Common myeloid progenitor, CD34-positive (primary cell): Measurements from ENCODE around the gene COL27A1.

Source experiments
- CTCF ChIA-PET: fragments of 350-600 bp; sonication (Branson Sonifier 250); formaldehyde crosslinking; loops from one replicate; lab custom pipeline; 2021; ENCODE audit warnings: antibody characterized with exemption; lab: Charles Lee
- POLR2A ChIA-PET: fragments of 350-600 bp; sonication (Branson Sonifier 250); formaldehyde crosslinking; loops from one replicate; lab custom pipeline; 2021; ENCODE audit warnings: antibody characterized with exemption; lab: Charles Lee
- DNase-seq, 3 donors: peaks; one replicate each; pipeline versions ENCODE4 v3.0.0 to v3.0.0-alpha.2; 2013
- H3K27ac ChIP-seq, 2 experiments: 1 replicate in 1 of 2; 2 replicates in 1 of 2; pipeline ENCODE4 v1.7.0; 2013; ENCODE audit warnings: inconsistent platforms in 2 of 2, low read length in 2 of 2, mild to moderate bottlenecking in 2 of 2, low read depth in 1 of 2, moderate library complexity in 1 of 2; ENCODE audit not compliant: severe bottlenecking in 2 of 2, insufficient read depth in 1 of 2, poor library complexity in 1 of 2
- H3K27me3 ChIP-seq, 5 experiments: replicated peaks in 2 of 5; 1 replicate in 3 of 5; 2 replicates in 2 of 5; pipeline versions ENCODE4 v1.6.1 to v1.7.0; 2013; ENCODE audit warnings: low read length in 4 of 5, mild to moderate bottlenecking in 2 of 5, moderate library complexity in 2 of 5, inconsistent platforms in 1 of 5; ENCODE audit not compliant: insufficient read depth in 5 of 5, control insufficient read depth in 4 of 5
- H3K36me3 ChIP-seq, 4 experiments: 1 replicate in 2 of 4; 2 replicates in 2 of 4; pipeline versions ENCODE4 v1.6.1 to v1.7.0; 2013; ENCODE audit warnings: low read length in 3 of 4, control low read depth in 1 of 4, mild to moderate bottlenecking in 1 of 4; ENCODE audit not compliant: control insufficient read depth in 4 of 4, insufficient read depth in 4 of 4
- H3K4me1 ChIP-seq, 4 experiments: 1 replicate in 3 of 4; 2 replicates in 1 of 4; pipeline versions ENCODE4 v1.6.1 to v1.7.1; 2013; ENCODE audit warnings: low read length in 3 of 4, mild to moderate bottlenecking in 3 of 4, control low read depth in 1 of 4, inconsistent platforms in 1 of 4, moderate library complexity in 1 of 4; ENCODE audit not compliant: control insufficient read depth in 4 of 4, insufficient read depth in 4 of 4; ENCODE audit errors: control extremely low read depth in 1 of 4
- H3K4me3 ChIP-seq, 7 experiments: 1 replicate in 4 of 7; 2 replicates in 3 of 7; pipeline versions ENCODE4 v1.5.1 to v1.7.0; 2013; ENCODE audit warnings: mild to moderate bottlenecking in 7 of 7, low read length in 6 of 7, moderate library complexity in 6 of 7, inconsistent platforms in 2 of 7, low read depth in 2 of 7, control low read depth in 1 of 7; ENCODE audit not compliant: insufficient read depth in 4 of 7, control insufficient read depth in 1 of 7; ENCODE audit errors: extremely low read depth in 1 of 7
- H3K9me3 ChIP-seq, 5 experiments: 1 replicate in 4 of 5; 2 replicates in 1 of 5; pipeline versions ENCODE4 v1.6.1 to v1.7.1; 2013; ENCODE audit warnings: low read length in 4 of 5, mild to moderate bottlenecking in 2 of 5, inconsistent platforms in 1 of 5, low read depth in 1 of 5, moderate library complexity in 1 of 5; ENCODE audit not compliant: control insufficient read depth in 4 of 5, insufficient read depth in 2 of 5; ENCODE audit errors: control extremely low read depth in 1 of 5
- WGBS: methylation state at CpG from one replicate; pipeline ENCODE4 v1.1.5; 2013; ENCODE audit not compliant: insufficient coverage; 5-methylcytosine and 5-hydroxymethylcytosine counted together

COL27A1 gene

GRCh38 chr9:114156657-114157421 is 1.5 kb downstream of the COL27A1 start:
- Histone ChIP-seq H3K27ac (no peak overlapping the region), H3K4me1 (peaks cover 0 to 28% (median 16%) of the 10 kb centered on the region in 4 experiments), H3K36me3 (no peaks in the 10 kb centered on the region), H3K27me3 (peaks cover 0 to 65% (median 29%) of the 10 kb centered on the region in 5 experiments), H3K9me3 (no peaks in the 10 kb centered on the region), H3K4me3 (peak overlapping the region in 3 of 7 experiments; percentile 54 to 76 (median 62))
- POLR2A ChIA-PET: no interaction called here
- CTCF ChIA-PET: interaction anchor here (0.6 to 4.5 kb wide), 5 partner anchors 11 to 134 kb away, joined by 3 to 19 read pairs (median 5); no protein-coding TSS in a partner anchor
- 57% methylated on average over 25 of the region's 31 CpGs for WGBS
- DNase-seq: peak in 2 of 3 donors; percentile 44 to 52

GRCh38 chr9:114157516-114158176 is 2.3 kb downstream of the COL27A1 start:
- ChIA-PET CTCF (interaction anchor here (0.8 to 4.5 kb wide), 4 partner anchors 15 to 134 kb away, joined by 3 to 19 read pairs (median 4); no protein-coding TSS in a partner anchor), POLR2A (no interaction called here)
- 96% methylated on average over 7 of the region's 9 CpGs for WGBS
- peaks cover 0 to 28% (median 16%) of the 10 kb centered on the region in 4 experiments for H3K4me1 ChIP-seq
- no peaks in the 10 kb centered on the region for H3K9me3 ChIP-seq
- no peaks in the 10 kb centered on the region for H3K36me3 ChIP-seq
- DNase-seq: no peak
- no peak overlapping the region for H3K27ac ChIP-seq
- no peak overlapping the region for H3K4me3 ChIP-seq
- H3K27me3 ChIP-seq: peaks cover 0 to 59% (median 29%) of the 10 kb centered on the region in 5 experiments

GRCh38 chr9:114158482-114159130 is 3.3 kb downstream of the COL27A1 start:
- H3K27me3 ChIP-seq: peaks cover 2 to 52% (median 23%) of the 10 kb centered on the region in 5 experiments
- no peak for DNase-seq
- 92% methylated on average over 10 of the region's 10 CpGs for WGBS
- peaks cover 0 to 30% (median 18%) of the 10 kb centered on the region in 4 experiments for H3K4me1 ChIP-seq
- ChIA-PET CTCF (interaction anchor here (0.8 to 4.5 kb wide), 3 partner anchors 14 to 51 kb away, joined by 3 to 19 read pairs (median 3); no protein-coding TSS in a partner anchor), POLR2A (no interaction called here)
- no peak overlapping the region for H3K4me3 ChIP-seq
- H3K27ac ChIP-seq: no peak overlapping the region
- no peaks in the 10 kb centered on the region for H3K36me3 ChIP-seq
- H3K9me3 ChIP-seq: no peaks in the 10 kb centered on the region

- H3K36me3 ChIP-seq: no peaks in the 10 kb centered on the region
- no peak for DNase-seq
- H3K4me1 ChIP-seq: peaks cover 0 to 19% (median 12%) of the 10 kb centered on the region in 4 experiments
- no peaks in the 10 kb centered on the region for H3K9me3 ChIP-seq
- CTCF ChIA-PET: no interaction called here
- H3K27ac ChIP-seq: no peak overlapping the region
- H3K4me3 ChIP-seq: no peak overlapping the region
- POLR2A ChIA-PET: no interaction called here
- H3K27me3 ChIP-seq: peaks cover 2 to 44% (median 22%) of the 10 kb centered on the region in 5 experiments
- 76% methylated on average over 3 of the region's 3 CpGs for WGBS
Observed at GRCh38 chr9:114159691-114160090, 4.4 kb downstream of the COL27A1 start.

- Histone ChIP-seq H3K27ac (no peak overlapping the region), H3K9me3 (no peaks in the 10 kb centered on the region), H3K4me3 (no peak overlapping the region), H3K36me3 (no peaks in the 10 kb centered on the region), H3K27me3 (peaks cover 2 to 34% (median 22%) of the 10 kb centered on the region in 5 experiments), H3K4me1 (peaks cover 0 to 7% (median 4%) of the 10 kb centered on the region in 4 experiments)
- ChIA-PET POLR2A (no interaction called here), CTCF (interaction anchor here (1.1 kb wide), 1 partner anchor 72 kb away, joined by 3 read pairs; no protein-coding TSS in a partner anchor)
- no peak for DNase-seq
- 82% methylated on average over 4 of the region's 4 CpGs for WGBS
Observed at GRCh38 chr9:114161513-114161912, 6.2 kb downstream of the COL27A1 start.

- peak in 2 of 3 donors; percentile 14 to 18 for DNase-seq
- no peaks in the 10 kb centered on the region for H3K36me3 ChIP-seq
- H3K4me3 ChIP-seq: no peak overlapping the region
- ChIA-PET CTCF (interaction anchor here (1.1 to 1.3 kb wide), 2 partner anchors 9 to 81 kb away, joined by 3 to 4 read pairs; partner anchors contain the start of gene COL27A1), POLR2A (no interaction called here)
- peaks cover 0 to 4% (median 3%) of the 10 kb centered on the region in 4 experiments for H3K4me1 ChIP-seq
- H3K9me3 ChIP-seq: no peaks in the 10 kb centered on the region
- H3K27me3 ChIP-seq: peaks cover 0 to 16% (median 7%) of the 10 kb centered on the region in 5 experiments
- WGBS: 18% methylated on average over 9 of the region's 13 CpGs
- no peak overlapping the region for H3K27ac ChIP-seq
Observed at GRCh38 chr9:114163517-114163951, 8.2 kb downstream of the COL27A1 start.
